Dendritic cell treated with granulocyte-macrophage colony-stimulating factor and Interleukin-4, amounts not matched to agents 40 ng/mL and 50 ng/mL, for 4 days (primary cell): Measurements from ENCODE around the gene CNNM3.
"Not testable (repeated sequence)": the region's sequence is repeated elsewhere in the genome, so short reads cannot be mapped to it uniquely, and the experiment has no call there.

Source experiments
- H3K27ac Mint-ChIP-seq: one replicate; pipeline ENCODE4 v1.8.0; 2022; ENCODE audit warnings: mild to moderate bottlenecking, mixed read lengths
- H3K27me3 Mint-ChIP-seq: one replicate; pipeline ENCODE4 v1.8.0; 2022; ENCODE audit warnings: mild to moderate bottlenecking, mixed read lengths
- H3K36me3 Mint-ChIP-seq: one replicate; pipeline ENCODE4 v1.8.0; 2022; ENCODE audit warnings: low read depth, mixed read lengths
- H3K4me1 Mint-ChIP-seq: one replicate; pipeline ENCODE4 v1.8.0; 2022; ENCODE audit warnings: low read depth, mixed read lengths
- H3K4me3 Mint-ChIP-seq: one replicate; pipeline ENCODE4 v1.8.0; 2022; ENCODE audit warnings: mild to moderate bottlenecking, moderate library complexity, mixed read lengths
- H3K9me3 Mint-ChIP-seq: one replicate; pipeline ENCODE4 v1.8.0; 2022; ENCODE audit warnings: mixed read lengths
- intact Hi-C: fragments of 100-400 bp; cut with micrococcal nuclease; formaldehyde crosslinking; loops from one replicate; pipeline ENCODE4 v1.15.0; 2022

Gene CNNM3

DNA sequence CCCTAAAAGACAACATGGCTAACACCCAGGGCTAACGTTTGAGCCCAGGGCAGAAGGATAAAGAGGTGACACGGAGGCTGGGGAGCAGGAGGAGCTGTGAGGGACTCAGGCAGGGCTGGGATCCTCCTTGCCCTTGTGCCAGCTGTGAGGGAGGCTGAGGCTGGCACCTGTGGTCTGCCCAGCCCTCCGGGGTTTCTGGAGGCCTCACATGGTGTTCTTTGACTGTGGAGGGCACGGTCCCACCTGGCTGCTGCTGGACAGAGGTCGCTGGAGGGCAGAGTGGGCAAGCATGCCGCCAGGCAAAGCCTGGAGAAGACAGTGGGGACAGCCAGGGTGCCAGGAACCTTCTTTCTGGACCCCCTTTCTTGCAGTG, 26.8 kb upstream of the CNNM3 start:
- Mint-ChIP-seq H3K4me1 (peaks cover 5% of the 10 kb centered on the region), H3K4me3 (no peak overlapping the region), H3K36me3 (no peaks in the 10 kb centered on the region), H3K9me3 (no peaks in the 10 kb centered on the region), H3K27me3 (no peaks in the 10 kb centered on the region), H3K27ac (no peak overlapping the region)
- intact Hi-C loops: no loop called here

- intact Hi-C loops: no loop called here
- no peak overlapping the region for H3K27ac Mint-ChIP-seq
- peaks cover 13% of the 10 kb centered on the region for H3K36me3 Mint-ChIP-seq
- no peaks in the 10 kb centered on the region for H3K4me1 Mint-ChIP-seq
- H3K4me3 Mint-ChIP-seq: no peak overlapping the region
- no peaks in the 10 kb centered on the region for H3K27me3 Mint-ChIP-seq
- no peaks in the 10 kb centered on the region for H3K9me3 Mint-ChIP-seq
Observed at GRCh38 chr2:96792772-96793749, 23.0 kb upstream of the CNNM3 start.

- Mint-ChIP-seq H3K4me3 (no peak overlapping the region), H3K9me3 (no peaks in the 10 kb centered on the region), H3K4me1 (no peaks in the 10 kb centered on the region), H3K27me3 (no peaks in the 10 kb centered on the region), H3K27ac (no peak overlapping the region), H3K36me3 (peaks cover 33% of the 10 kb centered on the region)
- intact Hi-C loops: no loop called here
Observed at GRCh38 chr2:96795076-96795475, 21.0 kb upstream of the CNNM3 start.

- H3K4me1 Mint-ChIP-seq, H3K9me3 Mint-ChIP-seq, intact Hi-C loops, H3K27me3 Mint-ChIP-seq, H3K27ac Mint-ChIP-seq, H3K4me3 Mint-ChIP-seq: not testable (repeated sequence)
- H3K36me3 Mint-ChIP-seq: peaks cover 33% of the 10 kb centered on the region
Observed at GRCh38 chr2:96796497-96796896, 19.6 kb upstream of the CNNM3 start.

DNA sequence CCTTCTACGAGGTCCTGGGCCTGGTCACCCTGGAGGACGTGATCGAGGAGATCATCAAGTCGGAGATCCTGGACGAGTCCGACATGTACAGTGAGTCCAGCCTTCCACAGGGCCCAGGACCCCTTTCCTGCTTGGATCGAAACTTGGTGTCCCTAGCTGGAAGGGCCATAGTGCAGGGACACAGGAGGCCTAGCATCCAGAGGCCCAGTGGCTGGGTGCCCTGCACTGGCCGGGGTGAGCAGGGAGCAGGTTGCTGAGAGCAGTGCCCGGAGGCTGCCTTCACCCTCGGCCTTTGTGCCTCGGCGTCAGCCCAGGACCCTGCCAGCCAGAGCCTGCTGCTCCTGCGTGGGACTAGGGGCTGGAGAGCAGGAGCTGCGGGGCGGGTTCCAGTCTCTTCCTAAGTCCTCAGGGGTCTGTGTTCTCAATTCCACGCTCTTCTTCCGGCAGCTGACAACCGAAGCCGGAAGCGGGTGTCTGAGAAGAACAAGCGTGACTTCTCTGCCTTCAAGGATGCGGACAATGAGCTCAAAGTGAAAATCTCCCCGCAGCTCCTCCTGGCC, 18.9 kb upstream of the CNNM3 start:
- H3K4me1 Mint-ChIP-seq: no peaks in the 10 kb centered on the region
- no peak overlapping the region for H3K4me3 Mint-ChIP-seq
- H3K36me3 Mint-ChIP-seq: peaks cover 33% of the 10 kb centered on the region
- no peaks in the 10 kb centered on the region for H3K9me3 Mint-ChIP-seq
- no peak overlapping the region for H3K27ac Mint-ChIP-seq
- H3K27me3 Mint-ChIP-seq: no peaks in the 10 kb centered on the region
- intact Hi-C loops: no loop called here

GRCh38 chr2:96798733-96799622, 17.1 kb upstream of the CNNM3 start:
- no peak overlapping the region for H3K4me3 Mint-ChIP-seq
- H3K27me3 Mint-ChIP-seq: no peaks in the 10 kb centered on the region
- peaks cover 33% of the 10 kb centered on the region for H3K36me3 Mint-ChIP-seq
- H3K9me3 Mint-ChIP-seq: no peaks in the 10 kb centered on the region
- H3K4me1 Mint-ChIP-seq: no peaks in the 10 kb centered on the region
- intact Hi-C loops: no loop called here
- H3K27ac Mint-ChIP-seq: no peak overlapping the region

DNA sequence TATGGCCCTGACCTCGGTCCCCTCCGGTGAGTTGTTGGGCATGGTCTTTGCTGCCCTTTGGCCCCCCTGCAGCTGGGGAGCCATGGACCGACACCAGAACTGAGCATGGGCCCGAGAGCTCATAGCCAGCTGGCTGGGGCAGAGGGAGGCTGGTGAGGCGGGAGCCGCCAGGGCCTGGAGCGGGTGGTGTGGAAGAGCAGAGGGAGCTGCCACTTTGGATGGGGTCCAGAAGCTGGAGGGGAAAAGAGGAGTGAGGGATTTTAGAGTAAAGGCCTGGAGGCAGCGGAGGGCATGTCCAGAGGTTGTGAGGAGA, 16.5 kb upstream of the CNNM3 start:
- H3K36me3 Mint-ChIP-seq: peaks cover 33% of the 10 kb centered on the region
- H3K4me1 Mint-ChIP-seq: no peaks in the 10 kb centered on the region
- no peak overlapping the region for H3K4me3 Mint-ChIP-seq
- H3K27ac Mint-ChIP-seq: no peak overlapping the region
- intact Hi-C loops: no loop called here
- H3K27me3 Mint-ChIP-seq: no peaks in the 10 kb centered on the region
- H3K9me3 Mint-ChIP-seq: no peaks in the 10 kb centered on the region

DNA sequence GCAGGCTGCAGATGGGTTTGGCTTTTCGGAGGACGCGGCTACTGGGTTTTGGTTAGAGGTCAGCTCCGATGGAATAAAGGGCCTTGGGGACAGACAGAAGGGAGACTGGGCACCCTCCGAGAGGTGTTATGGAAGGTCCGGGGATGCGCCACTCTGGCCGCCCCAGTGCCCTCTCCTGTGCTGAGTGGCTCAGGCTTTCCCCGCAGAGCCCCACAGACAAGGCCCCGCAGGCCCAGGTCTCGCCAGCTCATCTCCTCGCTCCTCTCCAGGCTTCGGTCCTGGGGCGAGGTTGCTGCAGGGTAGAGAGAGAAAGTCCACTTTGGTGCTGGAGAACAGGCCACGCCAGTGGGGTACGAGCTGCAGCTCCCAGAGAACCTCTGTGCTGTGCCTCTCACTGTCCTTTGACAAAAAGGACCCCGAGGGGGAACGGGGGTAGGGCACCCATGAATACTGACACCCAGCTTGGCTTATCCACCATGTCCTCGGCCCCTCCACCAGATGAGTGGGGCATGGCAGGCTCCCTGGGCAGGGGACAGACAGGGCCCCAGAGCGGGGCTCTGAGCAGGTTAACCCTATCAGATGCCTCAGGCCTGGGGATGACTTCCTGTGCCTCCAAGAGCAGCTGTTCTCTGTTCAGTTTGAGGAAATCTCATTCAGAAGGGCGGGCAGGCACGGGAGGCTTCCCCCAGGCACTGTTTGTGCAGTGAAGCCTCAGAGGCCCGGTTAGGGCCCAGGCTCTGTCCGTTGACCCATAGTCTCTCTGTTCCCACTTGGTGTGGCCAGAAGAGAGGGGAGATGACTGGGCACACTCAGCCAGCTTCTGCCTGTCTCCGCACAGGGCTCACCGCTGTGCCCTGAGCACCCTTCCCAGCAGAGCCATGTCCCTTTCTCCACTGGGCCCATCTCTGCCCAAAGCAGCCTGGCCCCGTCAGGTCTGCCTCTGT, 15.7 kb upstream of the CNNM3 start:
- Mint-ChIP-seq H3K36me3 (peaks cover 33% of the 10 kb centered on the region), H3K4me3 (no peak overlapping the region), H3K9me3 (no peaks in the 10 kb centered on the region), H3K4me1 (no peaks in the 10 kb centered on the region), H3K27ac (no peak overlapping the region), H3K27me3 (no peaks in the 10 kb centered on the region)
- intact Hi-C loops: loop anchor here (10.0 kb wide), 1 partner anchor 196 kb away; no protein-coding TSS in a partner anchor

DNA sequence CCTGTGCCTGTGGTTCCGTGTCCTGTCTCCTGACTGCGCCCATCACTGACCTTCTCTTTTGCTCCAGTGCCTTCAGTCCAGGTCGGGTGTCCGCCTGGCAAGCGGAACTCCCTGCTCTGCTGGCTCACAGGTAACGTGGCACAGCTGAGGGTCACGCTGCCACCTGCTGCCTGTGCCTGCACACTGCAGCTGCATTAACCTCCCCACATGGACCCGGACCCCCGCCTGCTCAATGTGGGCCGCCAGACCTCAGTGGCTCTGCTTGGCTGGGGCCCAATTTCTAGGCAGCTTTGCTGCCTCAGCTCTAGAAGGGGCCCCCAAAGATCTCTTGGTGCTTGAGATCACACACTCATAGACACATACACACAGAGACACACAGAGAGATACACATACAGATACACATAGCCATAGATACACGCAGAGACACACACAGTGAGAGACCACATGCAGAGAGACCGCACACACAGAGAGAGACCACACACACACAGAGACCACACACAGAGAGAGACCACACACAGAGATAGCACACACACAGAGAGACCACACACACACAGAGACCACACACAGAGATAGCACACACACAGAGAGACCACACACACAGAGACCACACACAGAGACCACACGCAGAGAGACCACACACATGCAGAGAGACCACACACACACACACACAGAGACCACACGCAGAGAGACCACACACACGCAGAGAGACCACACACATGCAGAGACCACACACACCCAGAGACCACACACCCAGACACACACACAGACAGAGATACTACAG, 14.9 kb upstream of the CNNM3 start:
- H3K4me1 Mint-ChIP-seq: no peaks in the 10 kb centered on the region
- no peaks in the 10 kb centered on the region for H3K27me3 Mint-ChIP-seq
- no peaks in the 10 kb centered on the region for H3K9me3 Mint-ChIP-seq
- no peak overlapping the region for H3K4me3 Mint-ChIP-seq
- intact Hi-C loops: loop anchor here (10.0 kb wide), 1 partner anchor 196 kb away; no protein-coding TSS in a partner anchor
- H3K27ac Mint-ChIP-seq: no peak overlapping the region
- peaks cover 35% of the 10 kb centered on the region for H3K36me3 Mint-ChIP-seq

DNA sequence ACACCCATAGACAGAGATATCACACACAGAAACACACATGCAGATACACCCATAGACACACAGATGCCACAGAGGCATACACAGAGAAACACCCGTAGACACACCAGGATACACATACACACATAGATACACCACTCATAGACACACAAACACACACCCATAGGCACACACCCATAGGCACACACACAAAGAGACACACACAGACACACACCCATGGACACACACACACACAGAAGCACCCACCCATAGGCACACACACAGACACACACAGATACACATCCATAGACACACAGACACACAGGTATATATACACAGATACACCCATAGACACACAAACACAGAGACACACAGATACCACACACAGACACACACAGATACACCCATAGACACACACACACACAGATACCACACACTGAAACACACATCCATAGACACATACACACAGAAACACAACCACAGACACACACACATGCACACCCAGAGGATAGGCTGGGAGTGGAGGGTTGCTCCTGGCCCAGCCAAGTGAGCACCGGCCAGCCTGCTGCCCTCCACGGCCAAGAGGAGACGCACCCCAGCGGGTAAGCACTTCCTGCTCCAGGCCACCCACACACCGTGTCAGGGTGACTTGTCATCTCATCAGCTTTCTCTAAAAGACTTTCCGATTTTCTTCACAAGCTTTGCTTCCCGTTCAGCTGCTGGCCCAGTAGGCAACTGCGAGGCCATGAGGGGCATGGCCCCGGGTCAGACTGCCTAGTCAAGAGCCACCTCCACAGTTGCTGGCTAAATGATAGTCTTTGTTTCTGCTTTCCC, 14.1 kb upstream of the CNNM3 start:
- Mint-ChIP-seq H3K4me1 (no peaks in the 10 kb centered on the region), H3K27me3 (no peaks in the 10 kb centered on the region), H3K27ac (no peak overlapping the region), H3K4me3 (no peak overlapping the region), H3K36me3 (peaks cover 39% of the 10 kb centered on the region), H3K9me3 (no peaks in the 10 kb centered on the region)
- intact Hi-C loops: loop anchor here (10.0 kb wide), 1 partner anchor 197 kb away; no protein-coding TSS in a partner anchor

DNA sequence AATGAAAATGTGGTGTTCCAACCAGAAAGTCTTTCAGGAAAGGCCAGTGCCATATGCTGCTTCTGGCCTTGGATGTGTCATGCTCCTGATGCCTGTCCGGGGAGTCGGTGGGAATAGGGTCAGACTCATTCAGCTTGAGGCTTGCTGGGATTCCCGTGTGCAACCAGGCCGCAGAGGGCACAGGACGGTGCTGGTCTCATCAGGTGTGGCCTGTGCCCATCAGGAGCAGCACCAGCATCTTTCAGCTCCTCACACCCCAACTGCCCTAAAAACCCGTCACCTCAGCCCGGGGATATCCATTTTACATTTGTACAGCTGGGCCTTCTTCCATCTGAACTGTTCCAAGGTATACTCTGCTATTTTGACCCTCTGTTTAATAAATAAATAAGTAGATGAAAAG, 13.3 kb upstream of the CNNM3 start:
- Mint-ChIP-seq H3K27me3 (no peaks in the 10 kb centered on the region), H3K36me3 (peaks cover 34% of the 10 kb centered on the region), H3K27ac (no peak overlapping the region), H3K4me1 (no peaks in the 10 kb centered on the region), H3K9me3 (no peaks in the 10 kb centered on the region), H3K4me3 (no peak overlapping the region)
- intact Hi-C loops: loop anchor here (10.0 kb wide), 1 partner anchor 198 kb away; no protein-coding TSS in a partner anchor

DNA sequence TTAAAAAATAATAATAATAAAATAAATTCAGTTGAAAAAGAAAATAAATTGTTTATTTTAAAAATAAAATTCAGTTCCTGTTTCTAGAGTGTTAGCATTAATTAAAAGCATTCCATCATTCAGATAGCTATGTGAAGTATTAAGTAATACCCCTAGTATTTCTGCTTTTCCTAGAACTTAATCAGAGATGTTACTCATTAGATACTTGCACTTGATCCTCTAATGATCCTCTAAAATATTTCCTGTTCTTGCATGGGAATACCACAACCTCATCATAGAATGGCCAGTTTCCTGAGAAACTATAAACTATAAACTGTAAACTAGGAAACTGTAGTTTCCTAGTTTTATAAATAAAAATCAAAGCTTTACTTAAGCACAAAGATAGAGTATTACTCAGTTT, 11.1 kb upstream of the CNNM3 start:
- intact Hi-C loops: loop anchor here (10.0 kb wide), 1 partner anchor 200 kb away; no protein-coding TSS in a partner anchor
- H3K9me3 Mint-ChIP-seq: no peaks in the 10 kb centered on the region
- peaks cover 32% of the 10 kb centered on the region for H3K36me3 Mint-ChIP-seq
- no peak overlapping the region for H3K4me3 Mint-ChIP-seq
- H3K4me1 Mint-ChIP-seq: no peaks in the 10 kb centered on the region
- H3K27me3 Mint-ChIP-seq: no peaks in the 10 kb centered on the region
- no peak overlapping the region for H3K27ac Mint-ChIP-seq
